Stimulated activated CD8-positive, alpha-beta memory T cell treated with anti-CD3 and anti-CD28 coated beads, Interleukin-7, amount 100 ng/mL, for 1 hour (primary cell): ENCODE results near the gene TMEM139.

ENCODE experiments used
- DNase-seq, 2 donors: peaks; one replicate each; pipeline ENCODE4 v3.0.0-alpha.2; 2020; ENCODE audit warnings: low read depth in 2 of 2

TMEM139 gene

DNA sequence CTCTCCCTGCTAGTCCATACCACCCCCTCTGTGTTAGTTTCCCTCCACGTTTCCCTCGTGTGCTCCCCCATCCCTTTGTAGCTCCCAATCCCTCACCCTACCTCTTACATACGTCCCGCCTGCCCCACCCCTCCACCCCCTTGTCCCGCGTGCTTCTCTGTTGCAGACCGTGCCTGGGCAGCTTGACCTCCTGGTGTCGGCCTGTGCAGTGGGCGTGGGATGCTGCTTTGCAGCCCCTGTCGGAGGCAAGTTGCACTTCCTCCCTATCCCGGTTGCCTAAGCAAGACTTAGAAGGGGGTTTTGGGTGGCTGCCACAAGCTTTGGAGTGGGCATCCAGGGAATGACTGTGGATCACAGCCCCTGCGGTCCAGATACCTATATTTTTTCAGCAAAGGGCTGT is 38.9 kb downstream of the TMEM139 start:
- DNase-seq, result no peak

DNA sequence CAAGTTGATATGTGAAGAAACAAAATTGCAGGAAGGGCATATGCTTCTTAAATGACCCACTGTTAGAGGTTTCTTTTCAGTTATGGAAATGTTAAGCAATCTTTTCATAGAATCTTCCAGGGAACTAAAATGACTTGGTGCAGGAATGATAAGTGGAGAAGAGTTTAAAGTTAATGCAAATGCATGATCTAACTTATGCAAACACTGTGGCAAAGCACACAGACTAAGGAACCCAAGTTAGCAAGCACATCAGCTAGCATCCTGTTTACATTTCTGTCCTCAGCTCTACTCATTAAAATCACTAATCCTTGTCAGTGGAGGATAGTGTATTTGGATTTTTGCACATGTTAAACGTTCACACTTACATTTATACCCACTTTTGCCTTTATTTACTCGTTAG is 40.5 kb downstream of the TMEM139 start:
- no peak for DNase-seq

DNA sequence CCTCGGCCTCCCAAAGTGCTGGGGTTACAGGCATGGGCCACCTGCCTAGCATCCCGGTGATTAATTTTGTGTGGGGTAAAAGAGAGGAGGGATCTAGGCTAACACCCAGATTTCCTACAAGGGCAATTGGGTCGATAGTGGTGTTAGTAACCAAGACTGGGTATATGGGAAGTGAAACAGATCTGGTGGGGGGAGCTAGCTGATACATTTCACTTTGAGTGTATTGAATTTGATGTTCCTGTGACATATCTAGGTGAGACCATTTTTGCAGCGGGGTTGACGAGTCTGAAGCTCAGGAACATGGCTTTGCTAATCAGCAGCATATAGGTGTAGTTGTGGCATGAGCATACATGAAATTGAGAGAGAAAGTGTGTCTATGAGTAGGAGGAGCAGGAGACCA is 43.1 kb downstream of the TMEM139 start:
- DNase-seq, result no peak

DNA sequence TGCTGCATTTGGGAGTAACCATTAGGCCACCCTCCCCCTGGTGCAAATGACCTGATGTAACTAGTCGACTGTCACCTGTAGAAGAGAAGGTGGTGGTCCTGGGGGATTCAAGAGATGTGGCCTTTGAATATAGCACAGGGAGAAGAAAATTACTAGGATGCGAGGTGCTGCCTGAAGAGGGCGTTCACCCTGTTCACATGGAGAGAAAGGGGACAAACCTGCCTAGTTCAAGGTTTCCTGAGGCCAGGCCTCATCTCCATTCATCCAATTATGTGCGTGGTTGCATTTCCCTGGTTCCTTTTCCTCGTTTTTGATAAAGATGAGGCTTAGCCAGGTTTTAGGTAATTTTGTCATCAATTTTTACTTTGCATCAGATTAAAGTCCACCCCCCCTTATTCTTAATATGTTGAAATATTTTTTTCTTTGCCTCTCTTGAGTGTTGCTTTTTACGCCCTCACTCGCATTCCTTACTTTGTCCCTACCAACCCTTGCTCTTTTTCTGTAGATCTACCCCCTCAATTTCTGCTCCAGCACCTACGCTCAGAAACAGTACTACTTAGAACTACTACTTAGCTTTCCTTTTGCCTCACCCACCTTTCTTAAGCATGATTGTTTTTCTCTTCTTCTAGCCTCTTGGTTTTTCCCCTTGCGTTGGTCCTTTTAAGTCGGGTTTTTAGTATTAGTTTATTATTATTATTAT is 44.9 kb downstream of the TMEM139 start:
- no peak for DNase-seq

DNA sequence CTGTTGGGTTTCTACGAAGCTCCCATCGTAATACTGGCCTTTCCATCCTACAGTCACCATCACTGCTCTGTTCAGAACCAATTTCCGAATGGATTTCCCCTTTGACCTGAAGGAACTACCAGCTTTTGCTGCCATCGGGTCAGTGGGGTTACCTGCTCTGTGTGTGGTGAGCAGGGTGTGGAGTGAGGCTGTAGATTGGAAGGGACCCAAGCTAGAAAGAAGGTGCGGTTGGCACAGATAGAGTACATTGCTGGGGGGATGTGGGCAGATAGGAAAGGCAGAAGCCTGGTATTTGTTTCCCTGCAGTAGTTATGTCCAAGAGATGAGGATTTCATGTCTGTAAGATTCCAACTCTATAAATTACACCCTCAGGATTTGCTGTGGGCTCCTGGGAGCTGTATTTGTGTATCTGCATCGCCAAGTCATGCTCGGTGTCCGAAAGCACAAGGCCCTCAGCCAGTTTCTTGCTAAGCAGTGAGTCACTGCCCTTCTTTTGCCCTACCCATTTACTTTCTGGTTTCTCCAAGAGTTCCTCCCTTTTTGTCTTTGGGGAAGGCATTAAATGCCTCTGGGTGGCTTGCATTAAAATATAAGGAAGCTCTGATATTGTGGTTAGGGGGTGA is 46.5 kb downstream of the TMEM139 start:
- no peak for DNase-seq

DNA sequence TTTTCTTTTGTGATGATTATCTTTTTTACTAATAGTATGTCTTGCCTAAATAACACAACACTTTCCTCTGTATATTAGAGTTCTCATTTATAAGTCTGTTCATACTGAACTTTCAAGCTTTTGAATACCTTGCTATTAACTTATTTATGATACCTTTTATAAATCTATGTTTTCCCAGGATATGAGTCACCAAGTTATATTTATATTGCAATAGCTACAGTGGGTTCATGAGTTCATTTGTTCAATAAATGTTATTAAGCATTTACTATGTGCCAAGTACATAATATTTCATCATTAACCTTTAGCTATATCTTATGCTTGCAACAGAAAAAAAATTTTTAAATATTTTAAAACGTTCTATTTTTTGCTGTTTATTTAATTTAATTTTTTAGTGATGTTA is 49.5 kb downstream of the TMEM139 start:
- no peak for DNase-seq

DNA sequence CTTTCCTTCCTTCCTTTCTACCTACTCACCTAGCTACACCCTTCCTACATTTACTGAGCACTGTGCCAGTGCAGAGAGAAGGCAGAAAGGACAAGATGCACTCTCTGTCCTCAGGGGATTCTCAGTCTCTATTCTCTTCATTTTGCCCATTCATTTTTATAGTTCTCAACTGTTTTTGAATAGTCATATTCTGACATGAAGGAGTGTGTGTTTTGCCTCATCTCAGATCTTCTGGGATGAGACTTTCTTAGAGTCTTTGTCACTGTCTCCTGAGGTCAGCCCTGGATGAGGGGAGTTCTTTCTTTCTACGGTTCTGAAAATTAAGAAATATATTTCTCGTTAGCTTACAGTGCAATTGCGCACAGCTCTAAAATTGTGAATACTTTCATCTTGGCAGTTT is 52.5 kb downstream of the TMEM139 start:
- DNase-seq, result no peak
